ENCODE results near the gene USP12. TPM values are rescaled to one million over a fixed set of nuclear protein-coding genes. Genes with fewer than 3 reads are reported as not detected.
"Not testable (repeated sequence)": the region's sequence is repeated elsewhere in the genome, so short reads cannot be mapped to it uniquely, and the experiment has no call there.

USP12 gene
- total RNA-seq, 2 experiments from 2014 or later, result 27.1 to 28.4 TPM

GRCh38 chr13:27199696-27200095 is 28.1 kb upstream of the USP12 start:
- Mint-ChIP-seq H3K27ac (no peak overlapping the region), H3K27me3 (ENCODE audit: low read depth) (peaks cover 10% of the 10 kb centered on the region), H3K9me3 (peaks cover 3% of the 10 kb centered on the region), H3K36me3 (ENCODE audit: low read depth) (peaks cover 6% of the 10 kb centered on the region), H3K4me3 (no peak overlapping the region), H3K4me1 (ENCODE audit: low read depth) (no peaks in the 10 kb centered on the region)
- CTCF ChIA-PET, result no interaction called here
- intact Hi-C loops (cut with micrococcal nuclease), result no loop called here
- no peak for DNase-seq

- Mint-ChIP-seq H3K36me3 (ENCODE audit: low read depth) (peaks cover 6% of the 10 kb centered on the region), H3K9me3 (peaks cover 3% of the 10 kb centered on the region), H3K27me3 (ENCODE audit: low read depth) (peaks cover 12% of the 10 kb centered on the region), H3K4me1 (ENCODE audit: low read depth) (no peaks in the 10 kb centered on the region), H3K27ac (no peak overlapping the region), H3K4me3 (no peak overlapping the region)
- no peak for DNase-seq
- intact Hi-C loops (cut with micrococcal nuclease), result no loop called here
- CTCF ChIA-PET, result no interaction called here
These were observed 27.6 kb upstream of the USP12 start for GRCh38 chr13:27199211-27199610.

GRCh38 chr13:27194895-27195764 is 23.5 kb upstream of the USP12 start:
- intact Hi-C loops (cut with micrococcal nuclease), result no loop called here
- peaks cover 14% of the 10 kb centered on the region for H3K27me3 Mint-ChIP-seq (ENCODE audit: low read depth)
- H3K9me3 Mint-ChIP-seq, result peaks cover 3% of the 10 kb centered on the region
- no peak for DNase-seq
- CTCF ChIA-PET, result interaction anchor here (1.8 kb wide), 1 partner anchor 210 kb away, joined by 7 read pairs; no protein-coding TSS in a partner anchor
- no peak overlapping the region for H3K27ac Mint-ChIP-seq
- peaks cover 6% of the 10 kb centered on the region for H3K36me3 Mint-ChIP-seq (ENCODE audit: low read depth)
- H3K4me3 Mint-ChIP-seq, result no peak overlapping the region
- H3K4me1 Mint-ChIP-seq (ENCODE audit: low read depth), result no peaks in the 10 kb centered on the region

- DNase-seq, result no peak
- intact Hi-C loops (cut with micrococcal nuclease), result no loop called here
- CTCF ChIA-PET, result interaction anchor here (1.8 kb wide), 1 partner anchor 209 kb away, joined by 7 read pairs; no protein-coding TSS in a partner anchor
- H3K27me3 Mint-ChIP-seq (ENCODE audit: low read depth), result peaks cover 14% of the 10 kb centered on the region
- H3K9me3 Mint-ChIP-seq, result peaks cover 3% of the 10 kb centered on the region
- no peak overlapping the region for H3K27ac Mint-ChIP-seq
- no peaks in the 10 kb centered on the region for H3K4me1 Mint-ChIP-seq (ENCODE audit: low read depth)
- H3K4me3 Mint-ChIP-seq, result no peak overlapping the region
- H3K36me3 Mint-ChIP-seq (ENCODE audit: low read depth), result peaks cover 6% of the 10 kb centered on the region
These were observed 22.6 kb upstream of the USP12 start for GRCh38 chr13:27194209-27194608.

GRCh38 chr13:27193496-27193895 is 21.9 kb upstream of the USP12 start:
- Mint-ChIP-seq H3K9me3 (peaks cover 3% of the 10 kb centered on the region), H3K36me3 (ENCODE audit: low read depth) (peaks cover 6% of the 10 kb centered on the region), H3K27ac (no peak overlapping the region), H3K27me3 (ENCODE audit: low read depth) (peaks cover 14% of the 10 kb centered on the region), H3K4me1 (ENCODE audit: low read depth) (no peaks in the 10 kb centered on the region), H3K4me3 (no peak overlapping the region)
- CTCF ChIA-PET, result no interaction called here
- intact Hi-C loops (cut with micrococcal nuclease), result no loop called here
- DNase-seq, result no peak

- H3K9me3 Mint-ChIP-seq, result peaks cover 2% of the 10 kb centered on the region
- CTCF ChIA-PET, result no interaction called here
- H3K4me3 Mint-ChIP-seq, result no peak overlapping the region
- H3K27ac Mint-ChIP-seq, result no peak overlapping the region
- DNase-seq, result no peak
- H3K36me3 Mint-ChIP-seq (ENCODE audit: low read depth), result peaks cover 4% of the 10 kb centered on the region
- peaks cover 13% of the 10 kb centered on the region for H3K27me3 Mint-ChIP-seq (ENCODE audit: low read depth)
- no peaks in the 10 kb centered on the region for H3K4me1 Mint-ChIP-seq (ENCODE audit: low read depth)
- intact Hi-C loops (cut with micrococcal nuclease), result no loop called here
These were observed 21.4 kb upstream of the USP12 start for GRCh38 chr13:27192973-27193372.

- DNase-seq; H3K27ac Mint-ChIP-seq; H3K36me3 Mint-ChIP-seq (ENCODE audit: low read depth); H3K9me3 Mint-ChIP-seq; intact Hi-C loops (cut with micrococcal nuclease); H3K4me3 Mint-ChIP-seq; H3K4me1 Mint-ChIP-seq (ENCODE audit: low read depth): not testable (repeated sequence)
- CTCF ChIA-PET, result interaction anchor here (0.6 kb wide), 1 partner anchor 155 kb away, joined by 3 read pairs; no protein-coding TSS in a partner anchor
- peaks cover 11% of the 10 kb centered on the region for H3K27me3 Mint-ChIP-seq (ENCODE audit: low read depth)
These were observed 20.8 kb upstream of the USP12 start for GRCh38 chr13:27192367-27192766.

GRCh38 chr13:27189192-27189591 is 17.6 kb upstream of the USP12 start:
- peaks cover 3% of the 10 kb centered on the region for H3K27me3 Mint-ChIP-seq (ENCODE audit: low read depth)
- no peak overlapping the region for H3K27ac Mint-ChIP-seq
- CTCF ChIA-PET, result no interaction called here
- no peak overlapping the region for H3K4me3 Mint-ChIP-seq
- no peaks in the 10 kb centered on the region for H3K9me3 Mint-ChIP-seq
- intact Hi-C loops (cut with micrococcal nuclease), result no loop called here
- no peaks in the 10 kb centered on the region for H3K4me1 Mint-ChIP-seq (ENCODE audit: low read depth)
- DNase-seq, result no peak
- no peaks in the 10 kb centered on the region for H3K36me3 Mint-ChIP-seq (ENCODE audit: low read depth)

GRCh38 chr13:27188239-27188638 is 16.6 kb upstream of the USP12 start:
- intact Hi-C loops (cut with micrococcal nuclease), result no loop called here
- no peak for DNase-seq
- H3K4me3 Mint-ChIP-seq, result no peak overlapping the region
- H3K27ac Mint-ChIP-seq, result no peak overlapping the region
- H3K9me3 Mint-ChIP-seq, result no peaks in the 10 kb centered on the region
- no peaks in the 10 kb centered on the region for H3K4me1 Mint-ChIP-seq (ENCODE audit: low read depth)
- CTCF ChIA-PET, result no interaction called here
- peaks cover 5% of the 10 kb centered on the region for H3K27me3 Mint-ChIP-seq (ENCODE audit: low read depth)
- no peaks in the 10 kb centered on the region for H3K36me3 Mint-ChIP-seq (ENCODE audit: low read depth)

GRCh38 chr13:27186295-27186694 is 14.7 kb upstream of the USP12 start:
- H3K27ac Mint-ChIP-seq, result no peak overlapping the region
- no peaks in the 10 kb centered on the region for H3K4me1 Mint-ChIP-seq (ENCODE audit: low read depth)
- H3K27me3 Mint-ChIP-seq (ENCODE audit: low read depth), result peaks cover 4% of the 10 kb centered on the region
- no peak overlapping the region for H3K4me3 Mint-ChIP-seq
- no peaks in the 10 kb centered on the region for H3K9me3 Mint-ChIP-seq
- CTCF ChIA-PET, result no interaction called here
- DNase-seq, result no peak
- intact Hi-C loops (cut with micrococcal nuclease), result no loop called here
- H3K36me3 Mint-ChIP-seq (ENCODE audit: low read depth), result no peaks in the 10 kb centered on the region

- CTCF ChIA-PET, result interaction anchor here (0.7 kb wide), 1 partner anchor 87 kb away, joined by 5 read pairs; the partner anchor contains the start of gene RASL11A
- Mint-ChIP-seq H3K36me3 (ENCODE audit: low read depth) (no peaks in the 10 kb centered on the region), H3K4me3 (no peak overlapping the region), H3K27ac (no peak overlapping the region), H3K9me3 (no peaks in the 10 kb centered on the region), H3K4me1 (ENCODE audit: low read depth) (no peaks in the 10 kb centered on the region), H3K27me3 (ENCODE audit: low read depth) (peaks cover 4% of the 10 kb centered on the region)
- intact Hi-C loops (cut with micrococcal nuclease), result no loop called here
- DNase-seq, result no peak
These were observed 12.0 kb upstream of the USP12 start for GRCh38 chr13:27183561-27184147.

GRCh38 chr13:27182844-27183497 is 11.4 kb upstream of the USP12 start:
- no peaks in the 10 kb centered on the region for H3K36me3 Mint-ChIP-seq (ENCODE audit: low read depth)
- no peak for DNase-seq
- CTCF ChIA-PET, result no interaction called here
- no peaks in the 10 kb centered on the region for H3K4me1 Mint-ChIP-seq (ENCODE audit: low read depth)
- no peaks in the 10 kb centered on the region for H3K9me3 Mint-ChIP-seq
- H3K4me3 Mint-ChIP-seq, result no peak overlapping the region
- H3K27me3 Mint-ChIP-seq (ENCODE audit: low read depth), result peaks cover 4% of the 10 kb centered on the region
- intact Hi-C loops (cut with micrococcal nuclease), result no loop called here
- H3K27ac Mint-ChIP-seq, result no peak overlapping the region
